ENCODE data around the gene CCDC187. TPM values are rescaled to one million over a fixed set of nuclear protein-coding genes. Genes with fewer than 3 reads are reported as not detected.

CCDC187 gene
- polyA plus RNA-seq, 3 donors, result not detected

DNA sequence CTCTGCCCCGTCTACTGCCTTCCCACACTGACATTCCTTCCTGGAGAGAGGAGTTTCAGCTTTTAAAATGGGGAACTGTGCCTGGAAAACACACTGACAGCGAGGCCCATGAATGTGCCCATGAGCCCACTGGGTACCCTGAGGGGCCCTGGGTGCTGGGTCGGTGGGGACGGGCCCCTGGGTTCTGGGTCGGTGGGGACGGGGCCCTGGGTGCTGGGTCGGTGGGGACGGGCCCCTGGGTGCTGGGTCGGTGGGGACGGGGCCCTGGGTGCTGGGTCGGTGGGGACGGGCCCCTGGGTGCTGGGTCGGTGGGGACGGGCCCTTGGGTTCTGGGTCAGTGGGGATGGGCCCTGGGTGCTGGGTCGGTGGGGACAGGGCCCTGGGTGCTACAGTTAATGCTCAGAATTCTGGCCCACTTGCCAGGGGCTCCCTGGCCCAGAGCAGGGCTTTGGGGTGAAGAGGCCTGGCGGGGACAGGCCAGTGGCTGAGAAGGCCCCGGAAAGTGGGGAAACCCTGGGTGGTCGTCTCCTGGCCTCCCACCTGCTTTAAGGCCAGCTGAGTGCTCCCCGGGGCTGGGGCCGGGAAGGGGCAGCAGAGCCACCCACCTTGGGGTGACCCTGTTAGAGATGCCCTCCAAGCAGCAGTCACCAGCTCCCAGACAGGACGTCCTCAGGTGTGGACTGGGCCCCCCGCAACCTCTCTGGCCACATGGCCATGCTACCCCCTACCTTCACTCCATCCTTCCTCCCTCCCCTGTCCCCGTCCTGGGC lies 25.9 kb upstream of the CCDC187 start:
- no peak overlapping the region for H3K9ac ChIP-seq (ENCODE audit: insufficient read depth, low read length, poor library complexity, severe bottlenecking)

GRCh38 chr9:136329211-136329627 lies 25.3 kb upstream of the CCDC187 start:
- Histone ChIP-seq H3K4me2 (replicated peaks; ENCODE audit: extremely low read depth, low read length, poor library complexity, severe bottlenecking) (no peak overlapping the region), H3K27ac (ENCODE audit: low read depth in 1 of 2, low read length in 2 of 2) (no peak overlapping the region)

More for the DNA sequence above, 25.9 kb upstream of the CCDC187 start:
- no peaks in the 10 kb centered on the region for H4K20me1 ChIP-seq (ENCODE audit: insufficient read depth, low read length)
- H3K4me1 ChIP-seq (ENCODE audit: control insufficient read depth in 1 of 2, insufficient read depth in 2 of 2, low read length in 2 of 2), result peaks cover 22 to 25% of the 10 kb centered on the region in 2 donors
- Mint-ChIP-seq H3K36me3 (no peaks in the 10 kb centered on the region), H3K9me3 (no peaks in the 10 kb centered on the region), H3K4me1 (peaks cover 11% of the 10 kb centered on the region), H3K27me3 (ENCODE audit: low read depth in 3 of 3) (peaks cover 15 to 33% (median 27%) of the 10 kb centered on the region in 3 donors), H3K27ac (no peak overlapping the region), H3K4me3 (no peak overlapping the region)
- DNase-seq, result no peak
- intact Hi-C loops (cut with micrococcal nuclease), result no loop called here
- no peak overlapping the region for H3K4me2 ChIP-seq (replicated peaks; ENCODE audit: extremely low read depth, low read length, poor library complexity, severe bottlenecking)
- no peak overlapping the region for H3K27ac ChIP-seq (ENCODE audit: low read depth in 1 of 2, low read length in 2 of 2)
- peaks cover 0 to 28% of the 10 kb centered on the region in 2 donors for H3K27me3 ChIP-seq (ENCODE audit: control insufficient read depth in 2 of 2, insufficient read depth in 2 of 2, low read length in 2 of 2)
- H3K36me3 ChIP-seq (replicated peaks in 1 of 2; ENCODE audit: control insufficient read depth in 1 of 2, insufficient read depth in 2 of 2, low read length in 2 of 2), result no peaks in the 10 kb centered on the region
- no peak overlapping the region for H3K4me3 ChIP-seq (replicated peaks in 1 of 3; ENCODE audit: low read depth in 2 of 3, low read length in 3 of 3)
- H2AFZ ChIP-seq (ENCODE audit: insufficient read depth, low read depth, low read length, poor library complexity, severe bottlenecking), result no peak overlapping the region
- TF ChIP-seq, protein P1, sequence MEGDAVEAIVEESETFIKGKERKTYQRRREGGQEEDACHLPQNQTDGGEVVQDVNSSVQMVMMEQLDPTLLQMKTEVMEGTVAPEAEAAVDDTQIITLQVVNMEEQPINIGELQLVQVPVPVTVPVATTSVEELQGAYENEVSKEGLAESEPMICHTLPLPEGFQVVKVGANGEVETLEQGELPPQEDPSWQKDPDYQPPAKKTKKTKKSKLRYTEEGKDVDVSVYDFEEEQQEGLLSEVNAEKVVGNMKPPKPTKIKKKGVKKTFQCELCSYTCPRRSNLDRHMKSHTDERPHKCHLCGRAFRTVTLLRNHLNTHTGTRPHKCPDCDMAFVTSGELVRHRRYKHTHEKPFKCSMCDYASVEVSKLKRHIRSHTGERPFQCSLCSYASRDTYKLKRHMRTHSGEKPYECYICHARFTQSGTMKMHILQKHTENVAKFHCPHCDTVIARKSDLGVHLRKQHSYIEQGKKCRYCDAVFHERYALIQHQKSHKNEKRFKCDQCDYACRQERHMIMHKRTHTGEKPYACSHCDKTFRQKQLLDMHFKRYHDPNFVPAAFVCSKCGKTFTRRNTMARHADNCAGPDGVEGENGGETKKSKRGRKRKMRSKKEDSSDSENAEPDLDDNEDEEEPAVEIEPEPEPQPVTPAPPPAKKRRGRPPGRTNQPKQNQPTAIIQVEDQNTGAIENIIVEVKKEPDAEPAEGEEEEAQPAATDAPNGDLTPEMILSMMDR (IDR thresholded peaks at IDR 0.05), result no peak
- WGBS (ENCODE audit: insufficient coverage), result 92% methylated on average over 20 of the region's 23 CpGs
- H3K9me3 ChIP-seq (replicated peaks in 1 of 2; ENCODE audit: control insufficient read depth in 1 of 2, insufficient read depth in 1 of 2, low read length in 2 of 2), result no peaks in the 10 kb centered on the region
- H3K79me2 ChIP-seq (ENCODE audit: insufficient read depth, low read length), result no peaks in the 10 kb centered on the region

More at GRCh38 chr9:136329211-136329627, 25.3 kb upstream of the CCDC187 start:
- intact Hi-C loops (cut with micrococcal nuclease), result no loop called here
- 81% methylated on average over 15 of the region's 19 CpGs for whole genome bisulfite sequencing (ENCODE audit: insufficient coverage)
- H3K4me1 Mint-ChIP-seq, result peaks cover 11% of the 10 kb centered on the region
- Histone ChIP-seq H3K79me2 (ENCODE audit: insufficient read depth, low read length) (no peaks in the 10 kb centered on the region), H3K9ac (ENCODE audit: insufficient read depth, low read length, poor library complexity, severe bottlenecking) (no peak overlapping the region), H2AFZ (ENCODE audit: insufficient read depth, low read depth, low read length, poor library complexity, severe bottlenecking) (no peak overlapping the region), H3K4me1 (ENCODE audit: control insufficient read depth in 1 of 2, insufficient read depth in 2 of 2, low read length in 2 of 2) (peaks cover 22 to 25% of the 10 kb centered on the region in 2 donors), H4K20me1 (ENCODE audit: insufficient read depth, low read length) (no peaks in the 10 kb centered on the region), H3K9me3 (replicated peaks in 1 of 2; ENCODE audit: control insufficient read depth in 1 of 2, insufficient read depth in 1 of 2, low read length in 2 of 2) (no peaks in the 10 kb centered on the region), H3K36me3 (replicated peaks in 1 of 2; ENCODE audit: control insufficient read depth in 1 of 2, insufficient read depth in 2 of 2, low read length in 2 of 2) (no peaks in the 10 kb centered on the region), H3K4me3 (replicated peaks in 1 of 3; ENCODE audit: low read depth in 2 of 3, low read length in 3 of 3) (no peak overlapping the region), H3K27me3 (ENCODE audit: control insufficient read depth in 2 of 2, insufficient read depth in 2 of 2, low read length in 2 of 2) (peaks cover 0 to 28% of the 10 kb centered on the region in 2 donors)
- TF ChIP-seq, protein P1 (IDR thresholded peaks at IDR 0.05), result no peak
- no peaks in the 10 kb centered on the region for H3K36me3 Mint-ChIP-seq
- no peak overlapping the region for H3K4me3 Mint-ChIP-seq
- H3K9me3 Mint-ChIP-seq, result no peaks in the 10 kb centered on the region
- peaks cover 15 to 33% (median 27%) of the 10 kb centered on the region in 3 donors for H3K27me3 Mint-ChIP-seq (ENCODE audit: low read depth in 3 of 3)
- H3K27ac Mint-ChIP-seq, result no peak overlapping the region
- no peak for DNase-seq
